ENCODE measurements around the gene CBARP.

CBARP gene

DNA sequence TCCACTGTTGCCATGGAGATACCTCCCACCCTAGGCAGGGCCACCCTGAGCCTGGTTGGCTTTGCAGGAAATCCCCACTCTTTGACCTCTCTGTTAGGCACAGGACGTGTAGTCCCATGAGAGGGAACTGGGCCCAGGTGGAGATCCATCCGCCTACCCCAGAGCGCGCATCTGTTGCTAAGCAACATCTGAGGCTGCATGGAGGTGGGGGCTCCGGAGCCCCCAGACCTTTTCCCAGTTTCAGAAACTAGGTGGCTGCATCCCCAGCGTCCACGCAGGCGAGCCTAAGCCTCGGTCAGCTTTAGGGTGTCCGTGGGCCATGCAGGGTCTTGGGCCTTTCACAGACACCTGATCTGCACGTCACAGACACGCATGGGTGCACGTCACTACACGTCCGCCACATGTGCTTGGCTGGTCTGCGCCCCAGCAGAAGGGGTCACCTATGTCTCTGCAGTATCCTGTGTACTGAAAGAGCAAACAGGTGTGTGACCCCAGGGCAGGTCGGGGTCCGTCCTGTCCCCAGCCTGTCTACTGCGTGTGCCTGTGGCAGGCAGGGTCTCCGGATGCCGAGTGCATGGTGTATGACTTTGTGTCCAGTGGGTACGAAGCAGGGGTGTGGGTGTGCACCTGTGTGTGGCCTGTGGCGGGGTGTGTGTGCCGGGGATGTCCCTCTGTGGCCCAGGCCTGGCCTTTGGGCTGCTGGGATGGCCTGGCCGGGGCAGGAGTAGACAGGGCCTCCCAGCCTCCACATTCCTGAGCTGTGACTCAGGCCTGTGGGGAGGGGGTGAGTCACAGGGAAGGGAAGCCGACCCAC, 27.2 kb upstream of the CBARP start:
- DNase-seq, result peak; percentile 26

GRCh38 chr19:1263188-1263587, 25.4 kb upstream of the CBARP start:
- DNase-seq, result no peak

DNA sequence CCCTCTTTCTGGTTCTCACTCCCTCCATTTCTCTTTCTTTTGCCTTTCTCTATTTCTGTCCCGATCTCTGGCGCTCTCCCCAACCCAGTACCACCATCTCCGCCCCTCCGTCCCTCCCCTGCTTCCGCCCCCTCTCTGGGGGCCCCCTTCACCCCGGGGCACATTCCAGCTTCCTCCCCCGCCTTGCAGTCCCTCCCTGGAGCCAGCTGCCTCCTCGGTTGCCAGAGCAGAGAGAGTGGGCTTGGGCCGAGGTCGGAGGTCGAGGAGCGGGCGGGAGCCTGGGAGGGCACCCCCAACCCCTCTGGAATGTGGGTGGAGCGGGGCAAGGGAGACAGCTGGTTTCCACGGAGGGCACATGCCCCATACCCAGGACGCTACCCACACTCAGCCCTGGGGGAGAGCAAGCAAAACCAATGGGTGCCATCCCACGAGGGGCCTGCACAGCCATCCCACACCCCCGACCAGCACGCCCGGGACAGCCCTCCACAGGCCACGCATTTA, 24.9 kb upstream of the CBARP start:
- DNase-seq, result no peak

DNA sequence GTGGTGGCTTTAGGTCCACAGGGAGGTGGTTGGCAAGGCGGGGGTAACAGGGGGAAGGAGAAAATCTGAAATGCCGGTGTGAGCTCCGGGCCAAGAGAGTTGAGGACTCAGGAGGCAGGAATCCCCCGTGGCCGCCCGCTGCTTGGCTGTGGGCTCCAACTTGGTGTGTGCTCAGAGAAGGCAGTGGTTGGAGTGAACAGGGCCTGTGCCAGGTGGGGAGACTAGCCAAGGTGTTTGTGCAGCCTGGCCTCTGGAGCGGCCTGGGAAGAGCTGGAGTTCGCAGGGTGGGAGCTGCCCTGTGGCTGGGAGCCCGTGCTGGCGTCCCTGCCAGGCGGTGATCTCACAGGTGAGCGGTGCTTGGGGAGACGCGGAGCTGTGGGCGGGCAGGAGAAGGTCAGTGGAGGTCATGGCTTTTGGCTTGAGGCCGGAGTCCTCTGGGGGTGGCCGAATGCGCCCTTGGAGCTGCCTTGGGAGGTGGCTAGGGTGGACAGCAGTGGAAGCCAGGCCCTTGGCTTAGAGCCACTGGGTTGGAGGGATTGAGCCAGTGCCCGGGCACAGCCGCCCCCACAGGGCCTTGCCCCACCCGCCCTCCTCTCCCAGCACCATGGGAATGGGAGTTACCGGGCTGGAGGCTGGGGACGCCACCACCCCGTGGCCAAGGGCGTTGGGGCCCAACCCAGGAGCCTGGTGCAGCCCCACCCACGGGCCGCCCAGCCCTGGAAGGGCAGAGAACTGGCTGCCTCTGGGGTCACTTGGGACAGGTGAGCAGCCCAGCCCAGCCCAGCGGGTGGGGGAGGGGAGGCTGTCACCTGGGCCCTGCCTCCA, 24.2 kb upstream of the CBARP start:
- peak; percentile 55 for DNase-seq

DNA sequence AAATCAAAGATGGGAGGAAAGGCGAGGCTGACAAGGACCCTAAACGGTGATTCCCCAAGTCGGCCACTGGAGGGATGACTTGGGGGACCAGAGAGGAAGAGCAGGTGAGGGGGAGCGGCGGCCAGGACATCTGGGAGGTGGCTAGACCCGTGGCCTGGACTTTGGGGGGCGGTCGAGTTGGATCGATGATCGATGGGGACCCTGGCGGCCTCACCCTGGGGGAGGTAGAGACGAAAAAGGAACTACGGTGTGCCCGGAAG, 23.7 kb upstream of the CBARP start:
- no peak for DNase-seq

DNA sequence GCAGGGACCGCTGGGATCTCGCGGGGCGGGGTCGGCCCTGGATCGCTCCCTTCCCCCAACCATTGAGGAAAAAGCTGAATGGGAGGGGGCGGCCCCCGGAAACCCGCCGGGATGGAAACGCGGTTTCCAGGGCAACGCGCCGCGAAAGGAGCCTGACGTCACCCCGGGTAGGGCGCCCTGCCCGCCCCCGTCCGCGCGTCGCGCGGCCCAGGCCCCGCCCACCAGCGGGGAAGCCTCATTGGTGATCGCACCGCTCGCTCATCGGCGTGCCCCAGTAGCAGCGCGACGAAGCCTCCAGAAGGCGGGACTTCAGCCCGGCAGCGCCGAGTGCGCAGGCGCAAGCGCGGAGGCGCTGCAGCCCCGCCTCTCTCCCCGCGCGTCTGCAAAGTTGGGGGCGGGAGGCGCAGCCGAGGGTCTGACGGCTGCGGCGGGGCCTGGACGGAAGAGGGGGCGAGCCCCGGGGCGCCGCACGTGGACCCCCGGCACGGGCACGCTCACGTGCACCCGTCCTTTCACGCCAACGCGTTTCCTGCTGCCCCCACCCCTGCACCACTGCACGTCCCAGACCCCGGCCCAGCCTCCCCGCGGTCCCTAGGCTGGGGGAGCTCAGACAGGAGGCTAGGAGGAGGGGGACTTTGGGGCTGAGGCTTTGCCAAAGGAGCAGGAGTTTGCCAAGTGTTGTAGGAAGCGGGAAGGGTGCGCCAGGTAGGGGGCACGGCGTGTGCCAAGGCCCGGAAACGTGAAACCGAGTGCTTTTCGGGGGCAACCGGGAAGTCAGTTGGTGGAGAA, 23.1 kb upstream of the CBARP start:
- peak; percentile 99 for DNase-seq

DNA sequence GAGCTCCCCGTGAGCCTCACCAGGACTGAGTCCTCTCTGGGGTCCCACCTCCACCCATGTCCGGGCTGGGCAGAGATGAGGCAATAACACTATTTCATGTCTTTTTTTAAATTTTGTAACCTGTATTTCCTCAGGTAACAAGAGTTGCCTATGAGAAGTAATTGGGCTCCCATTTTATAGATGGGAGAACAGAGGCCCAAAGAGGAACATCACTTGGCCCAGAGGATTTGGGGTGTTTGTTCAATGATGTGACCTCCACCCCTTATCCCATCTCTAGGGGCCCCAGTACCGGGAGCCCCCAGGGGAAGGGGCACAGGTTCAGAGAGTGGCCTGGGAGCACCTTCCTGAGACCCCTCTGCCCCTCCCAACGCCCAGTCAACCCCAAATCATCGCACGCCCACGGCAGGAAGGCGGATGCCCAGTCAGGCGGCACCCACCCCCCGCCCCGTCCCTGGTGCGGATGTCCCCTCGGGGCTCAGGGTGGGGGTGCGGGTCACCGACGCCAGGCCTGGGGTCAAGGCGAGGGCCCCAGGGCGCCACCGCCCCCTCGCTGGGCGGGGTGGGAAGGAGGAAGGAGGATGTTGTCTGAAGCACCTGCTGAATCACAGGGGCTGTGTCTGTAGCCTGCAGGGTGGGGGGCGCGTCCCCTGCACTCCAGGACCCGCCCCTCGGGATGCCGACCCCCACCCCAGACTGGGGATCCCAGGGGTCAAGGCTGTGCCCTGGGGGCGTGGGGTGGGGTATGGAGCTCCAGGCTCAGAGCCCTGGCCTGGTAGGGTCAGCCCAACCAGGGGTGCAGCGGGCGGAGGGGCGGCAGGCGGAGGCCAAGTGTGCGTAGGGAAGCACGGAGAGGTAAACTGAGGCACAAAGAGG, 22.3 kb upstream of the CBARP start:
- DNase-seq, result no peak

DNA sequence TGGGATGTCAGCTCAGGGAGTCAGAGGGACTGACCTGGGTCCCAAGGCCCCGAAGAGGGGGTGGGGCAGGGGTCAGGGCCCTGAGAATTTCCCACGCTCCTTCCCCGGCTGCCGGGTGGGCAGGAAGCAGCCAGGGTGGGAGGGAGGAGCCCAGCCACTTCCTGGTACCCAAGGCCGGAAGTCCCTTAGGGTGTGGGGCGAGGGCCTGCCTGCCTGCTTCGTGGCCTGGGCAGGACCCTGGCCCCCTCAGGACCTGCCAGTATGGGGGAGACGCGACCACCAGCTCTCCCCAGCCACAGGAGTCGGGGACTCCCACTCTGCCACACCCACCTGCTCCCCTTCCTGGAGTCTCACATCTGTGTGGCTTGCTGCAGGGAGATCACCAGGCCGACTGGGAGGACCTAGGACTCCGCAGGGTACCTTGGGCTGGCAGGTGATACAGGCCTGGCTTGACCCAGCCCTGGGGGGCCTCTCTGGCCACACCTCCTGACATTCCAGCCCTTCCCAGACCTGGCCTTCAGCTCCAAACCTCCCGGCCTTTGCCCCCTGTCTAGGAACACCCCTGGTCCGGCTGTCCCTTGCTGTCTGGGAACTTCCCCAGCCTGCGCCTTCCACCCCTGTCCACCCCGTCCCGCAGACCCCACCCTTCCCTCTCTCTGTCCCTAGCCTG, 21.5 kb upstream of the CBARP start:
- DNase-seq, result peak; percentile 77

GRCh38 chr19:1258707-1259205, 21.0 kb upstream of the CBARP start:
- no peak for DNase-seq

DNA sequence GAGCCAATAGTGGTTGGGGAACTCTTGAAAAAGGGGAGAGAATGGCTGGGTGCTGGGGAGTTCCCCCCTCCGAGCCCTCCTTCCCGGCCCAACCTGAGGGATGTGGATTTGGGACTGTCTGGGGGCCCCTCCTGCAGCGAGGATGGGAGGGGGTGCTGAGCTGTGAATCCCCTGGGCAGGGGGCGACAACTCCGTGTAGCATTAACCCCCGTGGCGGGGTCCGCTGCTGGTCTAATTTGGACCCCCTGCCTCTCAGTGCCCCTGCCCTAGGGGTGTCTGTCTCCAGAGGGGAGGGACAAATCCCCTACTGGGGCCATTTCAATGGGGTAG, 20.3 kb upstream of the CBARP start:
- no peak for DNase-seq

GRCh38 chr19:1257475-1258162, 19.8 kb upstream of the CBARP start:
- DNase-seq, result no peak

DNA sequence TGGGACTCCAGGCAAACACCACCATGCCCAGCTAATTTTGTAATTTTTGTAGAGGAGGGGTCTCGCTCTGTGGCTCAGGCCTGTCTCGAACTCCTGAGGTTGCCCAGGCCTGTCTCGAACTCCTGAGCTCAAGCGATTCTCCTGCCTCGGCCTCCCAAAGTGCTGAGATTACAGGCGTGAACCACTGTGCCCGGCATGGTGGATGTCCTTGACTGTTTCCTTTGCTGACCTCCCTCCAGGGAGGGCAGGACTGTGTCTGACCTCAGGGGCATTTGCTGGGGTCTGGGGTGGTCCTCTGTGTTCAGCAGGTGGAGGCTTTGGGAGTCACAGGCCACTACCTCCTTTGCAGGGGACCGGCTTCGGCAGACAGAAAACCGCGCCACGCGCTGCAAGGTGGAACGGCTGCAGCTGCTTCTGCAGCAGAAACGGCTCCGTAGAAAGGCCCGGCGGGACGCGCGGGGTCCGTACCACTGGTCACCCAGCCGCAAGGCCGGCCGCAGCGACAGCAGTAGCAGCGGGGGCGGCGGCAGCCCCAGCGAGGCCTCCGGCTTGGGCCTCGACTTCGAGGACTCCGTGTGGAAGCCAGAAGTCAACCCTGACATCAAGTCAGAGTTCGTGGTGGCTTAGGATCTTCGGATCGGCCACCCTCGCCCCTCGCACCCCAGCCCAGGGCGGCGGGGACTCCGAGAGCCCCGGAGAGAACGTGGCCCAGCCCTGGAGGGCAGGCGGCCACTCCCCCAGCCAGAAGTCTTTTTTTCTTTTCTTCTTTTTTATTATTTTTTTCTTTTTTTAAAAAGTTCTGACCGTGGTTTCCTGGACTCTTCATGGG, 19.1 kb upstream of the CBARP start:
- DNase-seq, result no peak

DNA sequence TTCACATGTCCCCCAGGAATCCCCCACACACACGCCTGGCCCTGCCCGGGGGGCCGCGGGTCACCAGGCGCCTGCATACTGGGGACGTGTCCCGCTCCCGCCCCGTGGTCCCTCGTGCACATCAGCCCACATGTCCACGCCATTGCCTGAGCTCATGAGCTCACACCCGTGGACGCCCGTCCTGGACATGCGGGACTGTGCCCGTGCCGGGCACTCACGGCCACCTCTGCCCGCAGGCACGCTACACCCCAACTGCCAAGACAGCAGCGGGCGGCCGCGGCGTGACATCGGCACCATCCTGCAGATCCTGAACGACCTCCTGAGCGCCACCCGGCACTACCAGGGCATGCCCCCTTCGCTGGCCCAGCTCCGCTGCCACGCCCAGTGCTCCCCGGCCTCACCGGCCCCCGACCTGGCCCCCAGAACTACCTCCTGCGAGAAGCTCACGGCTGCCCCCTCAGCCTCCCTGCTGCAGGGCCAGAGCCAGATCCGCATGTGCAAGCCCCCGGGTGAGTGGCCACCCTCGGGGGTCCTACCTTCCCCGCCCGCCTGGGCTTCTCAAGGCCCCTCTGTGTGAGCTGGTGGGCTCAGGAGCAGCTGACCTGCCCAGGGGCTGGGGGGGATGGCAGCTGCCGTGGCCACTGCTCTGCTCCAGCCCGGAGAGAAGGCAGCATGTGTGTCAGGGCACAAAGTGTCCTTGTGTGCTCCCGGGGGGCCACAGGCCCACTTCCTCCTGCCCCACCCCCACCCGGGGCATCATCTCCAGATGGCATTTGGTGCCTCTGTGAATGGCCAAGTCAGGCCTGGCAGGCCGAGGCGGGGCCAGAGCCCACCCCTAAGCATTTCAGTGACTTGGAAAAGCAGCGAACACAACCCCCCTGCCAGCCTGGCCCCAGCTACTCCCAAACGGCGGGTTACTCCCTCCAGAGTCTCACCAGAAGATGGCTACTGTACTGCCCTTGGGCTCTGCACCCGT, 17.7 kb upstream of the CBARP start:
- no peak for DNase-seq

DNA sequence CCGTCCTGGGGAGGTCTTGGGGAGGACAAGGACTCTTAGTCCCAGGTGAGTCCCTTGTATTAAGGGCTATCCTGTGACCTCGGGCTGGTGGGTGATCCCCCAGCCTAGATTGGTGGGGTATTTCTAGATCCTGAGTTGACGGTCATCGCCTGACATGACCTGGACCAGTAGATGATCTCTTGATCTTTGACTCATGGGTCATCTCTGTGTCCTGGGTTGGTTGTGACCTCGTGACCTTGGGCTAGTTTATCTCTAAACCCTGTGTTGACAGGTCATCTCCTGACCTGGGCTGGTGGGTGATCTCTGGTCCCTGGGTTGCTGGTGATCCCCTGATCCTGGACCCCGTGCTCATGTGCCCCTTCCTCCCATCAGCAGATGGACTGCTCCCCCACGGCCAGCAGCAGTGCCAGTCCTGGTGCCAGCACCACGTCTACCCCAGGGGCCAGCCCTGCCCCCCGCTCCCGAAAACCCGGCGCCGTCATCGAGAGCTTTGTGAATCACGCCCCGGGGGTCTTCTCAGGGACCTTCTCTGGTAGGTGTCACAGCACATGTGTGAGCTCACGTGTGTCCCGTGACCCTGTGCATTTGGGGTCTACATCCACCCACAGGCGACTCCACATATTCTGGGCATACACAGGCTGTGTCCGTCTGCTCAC, 16.9 kb upstream of the CBARP start:
- no peak for DNase-seq

DNA sequence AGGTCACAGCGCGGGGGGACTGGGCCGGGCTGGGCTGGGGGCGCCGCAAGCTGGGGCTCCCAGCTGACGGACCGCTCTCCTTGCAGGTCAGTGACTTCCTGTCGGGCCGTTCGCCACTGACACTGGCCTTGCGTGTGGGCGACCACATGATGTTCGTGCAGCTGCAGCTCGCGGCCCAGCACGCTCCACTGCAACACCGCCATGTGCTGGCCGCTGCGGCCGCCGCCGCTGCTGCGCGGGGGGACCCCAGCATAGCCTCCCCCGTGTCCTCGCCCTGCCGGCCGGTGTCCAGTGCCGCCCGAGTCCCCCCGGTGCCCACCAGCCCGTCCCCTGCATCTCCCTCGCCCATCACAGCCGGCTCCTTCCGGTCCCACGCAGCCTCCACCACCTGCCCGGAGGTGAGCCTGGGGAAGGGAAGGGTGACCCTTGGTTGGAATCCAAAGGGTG, 16.3 kb upstream of the CBARP start:
- no peak for DNase-seq

DNA sequence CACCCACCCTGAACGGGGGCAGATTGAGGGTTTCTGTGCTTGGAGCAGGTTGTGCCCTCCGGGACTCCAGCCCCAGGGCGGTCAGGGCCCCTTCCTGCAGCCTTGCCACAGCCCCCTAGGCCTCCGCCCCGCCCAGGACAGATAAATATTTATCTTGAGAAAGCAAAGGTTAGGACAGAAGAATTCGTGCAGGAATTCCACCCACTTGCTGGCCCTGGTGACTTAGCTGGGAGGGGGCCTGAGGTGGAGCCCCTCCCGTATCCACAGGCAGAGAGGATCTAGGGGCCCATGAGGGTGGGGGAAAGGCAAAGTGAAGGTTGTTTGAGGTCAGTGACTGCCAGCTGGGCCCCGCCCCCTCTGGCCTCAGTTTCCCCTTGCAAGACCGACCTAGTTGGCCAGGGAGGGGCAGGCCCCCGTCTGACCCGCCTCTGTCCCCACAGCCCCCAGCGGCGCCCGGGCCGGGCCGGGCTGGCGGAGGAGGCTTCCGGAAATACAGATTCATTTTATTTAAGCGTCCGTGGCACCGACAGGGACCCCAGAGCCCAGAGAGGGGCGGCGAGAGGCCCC, 15.8 kb upstream of the CBARP start:
- DNase-seq, result no peak

GRCh38 chr19:1252821-1253513, 15.2 kb upstream of the CBARP start:
- DNase-seq, result peak; percentile 79
